Tongue (tissue), 2 donors: Measurements from ENCODE around the gene ARL1. TPM values are rescaled to one million over a fixed set of nuclear protein-coding genes. Genes with fewer than 3 reads are reported as not detected.
"Not testable (repeated sequence)": the region's sequence is repeated elsewhere in the genome, so short reads cannot be mapped to it uniquely, and the experiment has no call there.

ENCODE experiments used
- DNase-seq: peaks from one replicate; pipeline ENCODE4 v3.0.0-alpha.2; 2015
- total RNA-seq: library from RNA; depleted of rRNA; stranded (reverse); fragments of >200 nt; gene quantifications from one replicate; pipeline ENCODE4 v1.2.3, GENCODE V29; 2014

ARL1 gene
- 108 TPM for total RNA-seq

DNA sequence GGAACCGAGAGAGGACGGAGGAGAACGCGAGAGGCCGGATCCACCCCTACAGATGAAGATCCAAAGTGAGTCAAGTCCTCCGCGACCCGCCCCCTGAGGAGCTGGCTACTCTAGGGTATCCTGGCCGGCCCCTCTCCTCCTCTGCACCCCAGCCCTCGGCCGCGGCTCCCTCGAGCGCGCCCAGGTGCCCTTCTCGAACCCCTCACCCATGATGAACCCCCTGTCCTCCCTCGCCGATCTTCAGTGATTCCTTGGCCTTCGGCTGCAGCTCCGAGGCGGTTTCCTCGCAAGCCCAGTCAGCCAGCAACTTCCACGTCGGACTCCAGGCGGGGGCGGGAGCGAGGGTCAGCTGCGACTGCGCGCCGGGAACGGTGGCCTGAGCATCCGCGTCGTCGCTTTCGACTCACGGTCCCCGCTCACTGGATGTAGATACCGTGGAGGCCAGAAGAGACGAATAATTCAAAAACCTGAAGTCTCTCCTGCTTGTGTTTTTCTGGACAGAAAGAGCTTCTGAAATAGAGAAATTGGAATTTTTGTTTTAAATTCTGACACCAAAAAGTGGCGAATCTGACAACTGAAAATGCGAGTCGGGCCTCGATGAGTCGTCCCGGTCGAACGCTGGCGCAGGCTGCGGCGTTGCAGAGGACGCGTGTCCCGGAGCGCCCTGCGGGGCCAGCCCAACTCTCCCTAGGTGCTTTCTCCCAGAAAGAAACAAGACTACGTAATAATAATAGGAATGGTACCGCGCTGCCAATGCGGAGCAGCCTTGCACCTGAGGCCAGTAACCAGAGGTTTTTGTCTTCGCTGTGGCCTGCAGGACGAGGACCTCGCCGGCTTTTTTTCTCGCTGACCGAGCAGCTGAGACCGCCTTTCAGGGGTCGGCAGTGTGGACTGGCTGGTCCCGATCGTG, at the start of gene ARL1:
Gene ARL1 (minus strand): TSS at position 337 of the 910 bp plus-strand sequence. CDS start 127 bp downstream, at position 210.
- DNase-seq, result peak; percentile 94

DNA sequence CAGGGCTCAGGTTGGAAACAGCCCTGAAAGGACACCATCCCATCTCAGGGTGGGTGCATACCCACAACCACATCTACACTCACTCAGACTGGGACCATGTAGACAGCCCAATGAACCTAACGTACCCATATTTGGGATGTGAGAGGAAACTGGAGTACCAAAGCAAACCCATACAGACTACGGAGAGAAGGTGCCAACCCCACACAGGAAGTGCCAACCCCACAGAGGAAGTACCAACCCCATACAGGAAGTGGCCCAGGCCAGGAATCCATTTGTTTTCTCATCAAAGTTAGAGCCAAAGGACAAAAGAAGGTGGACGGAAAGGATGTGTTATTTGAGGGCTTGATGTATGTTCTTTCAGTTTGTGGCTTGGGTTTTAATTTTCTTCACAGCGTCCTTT, 48.1 kb upstream of the ARL1 start:
- DNase-seq, result no peak

DNA sequence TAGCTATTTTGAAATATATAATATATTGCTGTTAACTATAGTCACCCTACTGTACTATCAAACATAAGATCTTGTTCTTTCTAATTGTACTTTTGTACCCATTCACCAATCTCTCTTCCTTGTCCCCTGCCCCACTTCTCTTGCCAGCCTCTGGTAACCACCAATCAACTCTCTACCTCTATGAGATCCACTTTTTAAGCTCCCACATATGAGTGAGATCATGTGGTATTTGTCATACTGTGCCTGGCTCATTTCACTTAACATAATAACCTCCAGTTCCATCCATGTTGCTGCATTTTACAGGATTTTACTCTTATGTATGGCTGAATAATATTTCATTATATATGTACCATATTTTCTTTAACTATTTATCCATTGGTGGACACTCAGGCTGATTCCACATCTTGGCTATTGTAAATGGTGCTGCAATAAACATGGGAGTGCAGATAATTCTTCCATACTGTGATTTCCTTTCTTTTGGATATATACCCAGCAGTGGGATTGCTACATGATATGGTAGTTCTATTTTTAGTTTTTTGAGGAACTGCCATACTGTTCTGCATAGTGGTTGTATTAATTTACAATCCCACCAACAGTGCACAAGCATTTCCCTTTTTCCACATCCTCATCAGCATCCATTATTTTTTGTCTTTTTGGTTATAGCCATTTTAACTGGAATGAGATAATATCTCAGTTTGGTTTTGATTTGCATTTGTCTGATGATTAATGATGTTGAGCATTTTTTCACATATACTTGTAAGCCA, 34.1 kb upstream of the ARL1 start:
- no peak for DNase-seq

DNA sequence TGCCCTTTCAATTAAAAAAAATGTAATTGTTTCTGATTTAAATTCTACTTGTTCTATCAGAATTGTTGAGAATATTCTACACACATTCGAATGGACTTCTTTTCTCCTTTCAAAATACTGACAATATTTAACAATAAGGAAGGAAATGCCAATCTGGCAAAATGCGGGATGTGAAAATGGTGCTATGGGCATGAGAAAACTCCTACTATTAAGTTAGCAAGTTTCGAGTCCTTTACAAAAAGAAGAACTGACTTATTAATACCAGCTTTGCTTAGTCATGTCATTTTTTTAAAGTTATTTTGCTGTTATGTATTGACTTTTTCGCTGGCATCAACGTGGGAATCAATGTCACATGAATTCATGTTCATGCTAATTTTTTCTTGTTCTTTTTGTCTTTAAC, 31.7 kb upstream of the ARL1 start:
- DNase-seq, result no peak

DNA sequence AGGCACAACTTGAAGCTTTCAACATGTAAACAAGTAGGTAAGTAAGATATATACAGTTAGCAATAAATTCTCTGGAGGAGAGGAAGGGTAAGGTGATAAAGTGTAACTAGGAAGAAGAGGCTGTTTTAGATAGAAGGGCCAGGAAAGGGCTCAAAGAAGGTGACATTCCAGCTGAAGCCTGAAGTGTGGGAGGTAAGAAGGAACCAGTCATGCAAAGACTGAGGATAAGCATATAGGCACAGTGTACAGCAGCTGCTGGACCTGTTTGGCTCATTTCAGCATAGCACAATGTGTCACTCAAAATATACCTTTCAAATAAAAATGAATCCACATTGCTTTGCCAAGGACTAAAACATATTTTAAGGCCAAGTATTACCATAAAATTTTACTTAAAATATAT, 28.6 kb upstream of the ARL1 start:
- DNase-seq, result no peak

DNA sequence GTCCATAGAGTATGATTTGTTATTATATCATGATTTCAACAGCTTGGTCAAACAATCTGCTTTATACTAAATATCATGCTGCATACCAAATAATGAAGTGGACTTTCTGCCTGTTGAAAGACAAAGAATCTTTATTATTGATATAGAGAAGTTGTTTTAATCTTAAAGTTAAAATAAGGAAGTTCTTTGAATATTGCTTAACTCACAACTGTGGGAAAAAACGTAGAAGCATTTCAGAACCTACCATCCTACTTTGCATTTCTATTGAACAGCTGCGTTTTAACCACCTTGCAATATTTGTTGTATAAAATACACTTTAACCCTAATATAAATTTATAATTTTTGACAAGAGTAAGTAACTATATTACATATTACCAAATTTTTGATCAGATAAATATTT, 22.9 kb upstream of the ARL1 start:
- DNase-seq, result no peak

DNA sequence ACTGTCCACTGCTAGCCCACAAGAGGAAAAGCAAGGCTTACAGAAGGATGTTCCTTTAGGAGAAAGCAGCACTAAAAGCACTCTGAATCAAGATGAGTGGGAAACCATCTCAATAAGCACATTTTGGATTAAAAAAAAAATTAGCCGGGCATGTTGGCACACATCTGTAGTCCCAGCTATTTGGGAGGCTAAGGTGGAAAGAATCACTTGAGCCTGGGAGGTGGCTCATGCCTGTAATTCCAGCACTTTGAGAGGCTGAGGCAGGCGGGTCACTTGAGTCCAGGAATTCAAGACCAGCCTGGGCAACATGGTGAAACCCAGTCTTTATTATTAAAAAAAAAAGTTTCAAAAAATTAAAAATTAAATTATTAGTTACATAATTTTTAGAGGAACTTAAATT, 17.0 kb upstream of the ARL1 start:
- no peak for DNase-seq

DNA sequence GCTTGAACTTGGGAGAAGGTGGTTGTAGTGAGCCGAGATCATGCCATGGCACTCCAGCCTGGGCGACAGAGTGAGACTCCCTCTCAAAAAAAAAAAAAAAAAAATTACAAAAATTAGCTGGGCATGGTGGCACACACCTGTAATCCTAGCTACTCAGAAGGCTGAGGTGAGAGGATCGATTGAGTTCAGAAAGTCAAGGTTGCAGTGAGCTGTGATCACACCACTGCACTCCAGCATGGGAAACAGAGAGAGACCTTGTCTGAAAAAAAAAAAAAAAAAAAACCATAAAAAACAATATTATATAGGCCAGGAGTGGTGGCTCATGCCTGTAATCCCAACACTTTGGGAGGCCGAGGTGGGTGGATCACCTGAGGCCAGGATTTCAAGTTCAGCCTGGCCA, 14.5 kb upstream of the ARL1 start:
- DNase-seq, result not testable (repeated sequence)

DNA sequence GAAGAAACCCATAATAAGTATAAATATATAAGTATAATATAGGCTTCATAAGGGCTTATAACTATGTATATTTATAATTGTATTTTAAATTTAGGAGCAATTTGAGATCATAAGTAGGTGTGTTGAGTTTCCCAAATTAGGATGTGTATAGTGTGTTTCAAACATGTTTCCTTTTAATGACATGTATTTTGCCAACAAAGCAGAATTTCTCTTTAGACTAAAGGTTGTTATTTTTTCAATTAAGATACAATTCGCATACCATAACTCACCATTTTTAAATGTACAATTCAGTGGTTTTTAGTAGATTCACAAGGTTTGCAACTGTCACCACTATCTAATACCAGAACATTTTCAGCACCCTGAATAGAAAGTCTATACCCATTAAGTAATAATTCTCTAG, 7.7 kb upstream of the ARL1 start:
- DNase-seq, result no peak

DNA sequence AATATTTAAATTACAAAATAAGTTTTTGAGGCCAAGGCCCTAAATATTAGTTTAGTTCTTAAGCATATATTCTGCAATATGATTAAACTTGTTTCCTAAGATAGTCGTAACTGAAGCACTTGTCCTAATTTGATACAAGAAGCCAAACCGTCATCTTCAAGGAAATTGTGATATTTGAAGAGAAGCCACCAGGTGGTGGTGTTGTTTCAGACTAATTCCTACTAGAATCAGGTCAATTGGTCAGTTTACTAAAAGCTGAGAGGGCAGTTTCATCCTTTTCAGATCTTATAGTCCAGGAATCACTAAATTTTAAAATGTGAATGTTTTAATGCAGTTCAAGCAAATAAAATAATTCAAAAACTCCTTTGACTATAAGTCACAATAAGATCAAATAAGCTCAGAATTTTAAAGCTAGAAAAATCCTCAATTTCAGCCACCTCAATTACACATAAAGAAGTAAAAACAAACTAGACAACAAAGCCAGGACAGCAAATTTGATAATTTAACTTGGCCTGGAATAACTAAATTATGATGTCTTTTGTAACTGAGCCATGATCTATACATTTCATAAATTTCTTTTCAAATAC, 7.1 kb upstream of the ARL1 start:
- DNase-seq, result peak; percentile 77

DNA sequence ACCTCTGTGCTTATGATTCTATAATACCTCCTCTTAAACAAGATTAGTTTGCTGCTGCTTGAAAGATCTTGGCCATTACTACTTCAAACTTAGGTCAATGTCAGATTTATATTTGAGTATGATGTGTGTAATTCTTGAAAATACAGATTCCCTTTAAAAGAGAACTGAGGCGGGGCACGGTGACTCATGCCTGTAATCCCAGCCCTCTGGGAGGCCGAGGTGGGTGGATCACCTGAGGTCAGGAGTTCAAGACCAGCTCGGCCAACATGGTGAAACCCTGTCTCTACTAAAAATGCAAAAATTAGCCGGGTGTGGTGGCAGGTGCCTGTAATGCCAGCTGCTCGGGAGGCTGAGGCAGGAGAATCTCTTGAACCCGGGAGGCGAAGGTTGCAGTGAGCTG, 2.6 kb upstream of the ARL1 start:
- DNase-seq, result not testable (repeated sequence)

DNA sequence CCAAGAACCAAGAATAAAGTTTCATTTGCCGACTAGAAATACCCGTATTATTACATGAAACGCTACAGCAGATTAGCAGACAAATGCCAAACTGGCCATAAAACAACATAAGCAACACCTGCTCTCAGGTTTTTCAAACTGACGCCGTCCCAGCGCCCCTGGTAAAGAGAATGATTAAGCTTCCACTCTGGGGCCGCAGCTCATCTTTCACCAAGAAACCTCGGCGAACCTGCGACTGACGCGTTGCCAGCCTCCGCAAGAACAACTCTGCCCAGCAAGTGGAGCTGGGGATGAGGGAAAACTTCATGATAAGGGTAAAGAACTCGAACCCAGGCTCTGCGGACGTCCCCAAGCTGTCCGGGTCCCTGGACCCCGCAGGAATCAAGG, 530 bp downstream of the ARL1 start:
- no peak for DNase-seq

DNA sequence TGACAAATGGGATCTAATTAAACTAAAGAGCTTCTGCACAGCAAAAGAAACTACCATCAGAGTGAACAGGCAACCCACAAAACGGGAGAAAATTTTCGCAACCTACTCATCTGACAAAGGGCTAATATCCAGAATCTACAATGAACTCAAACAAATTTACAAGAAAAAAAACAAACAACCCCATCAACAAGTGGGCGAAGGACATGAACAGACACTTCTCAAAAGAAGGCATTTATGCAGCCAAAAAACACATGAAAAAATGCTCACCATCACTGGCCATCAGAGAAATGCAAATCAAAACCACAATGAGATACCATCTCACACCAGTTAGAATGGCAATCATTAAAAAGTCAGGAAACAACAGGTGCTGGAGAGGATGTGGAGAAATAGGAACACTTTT, 16.4 kb downstream of the ARL1 start:
- DNase-seq, result not testable (repeated sequence)

DNA sequence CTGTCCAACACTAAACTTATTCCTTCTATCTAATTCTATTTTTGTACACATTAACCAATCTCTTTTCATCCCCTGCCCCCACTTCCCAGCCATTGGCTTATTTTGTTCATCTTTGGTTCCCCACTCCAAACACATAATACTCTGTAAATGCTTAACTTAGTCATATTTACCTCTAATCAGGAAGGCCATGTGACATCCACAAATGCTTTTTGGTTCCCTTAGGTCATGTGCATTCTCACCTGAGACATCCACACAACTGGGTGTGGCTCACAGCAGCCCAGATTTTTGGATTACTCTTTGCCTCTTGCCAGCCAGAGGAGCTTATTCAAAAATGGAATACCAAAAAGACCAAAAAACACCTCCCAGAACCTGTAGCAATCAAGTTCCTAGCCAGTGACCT, 28.4 kb downstream of the ARL1 start:
- DNase-seq, result no peak

DNA sequence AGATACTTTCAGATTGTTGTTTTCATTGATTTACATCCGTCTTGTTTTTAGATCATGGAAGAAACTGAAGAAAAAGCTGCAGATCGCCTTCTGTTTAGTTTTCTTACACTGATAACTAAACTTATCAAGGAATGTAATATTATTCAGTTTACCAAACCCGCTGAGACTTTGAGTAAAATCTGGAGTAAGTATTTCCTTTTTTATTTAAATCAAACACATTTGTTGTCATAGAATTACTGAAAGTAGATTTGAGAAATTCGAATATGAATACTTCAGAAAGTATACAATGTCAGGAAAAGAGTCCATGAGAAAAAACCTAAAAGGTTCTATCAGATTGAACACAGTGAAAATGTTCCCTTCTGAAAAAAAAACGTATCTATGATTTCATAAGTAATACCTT, 32.0 kb downstream of the ARL1 start:
- no peak for DNase-seq

DNA sequence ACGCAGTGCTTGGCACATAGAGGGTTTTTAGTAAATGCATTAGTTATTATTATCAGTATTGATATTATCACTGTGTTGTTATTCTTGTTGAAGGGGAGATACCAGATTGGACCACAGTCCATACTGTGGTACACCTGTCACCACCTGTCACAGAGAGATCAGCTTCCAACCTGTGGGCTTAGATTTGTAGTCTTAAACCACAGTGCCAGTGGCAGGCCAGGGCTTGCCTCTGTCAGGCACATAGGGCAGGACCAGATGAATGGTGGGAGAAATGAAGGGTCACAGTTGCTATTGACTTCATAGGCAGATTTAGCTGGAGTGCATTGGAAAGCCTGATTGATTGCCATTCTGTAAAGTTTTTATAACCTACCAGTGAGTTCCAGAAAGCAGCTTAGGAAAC, 35.1 kb downstream of the ARL1 start:
- DNase-seq, result no peak

DNA sequence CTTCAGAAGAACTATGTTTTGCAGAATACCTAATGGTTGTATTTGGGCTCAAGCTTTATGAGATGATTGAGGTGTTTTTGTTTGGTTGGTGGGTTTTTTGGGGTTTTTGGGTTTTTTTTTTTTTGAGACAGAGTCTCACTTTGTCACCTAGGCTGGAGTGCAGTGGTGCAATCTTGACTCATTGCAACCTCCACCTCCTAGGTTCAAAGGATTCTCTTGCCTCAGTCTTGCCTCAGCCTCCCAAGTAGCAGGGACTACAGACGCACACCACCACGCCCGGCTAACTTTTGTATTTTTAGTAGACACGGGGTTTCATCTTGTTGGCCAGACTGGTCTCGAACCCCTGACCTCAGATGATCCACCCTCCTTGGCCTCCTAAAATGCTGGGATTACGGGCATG, 39.6 kb downstream of the ARL1 start:
- no peak for DNase-seq

DNA sequence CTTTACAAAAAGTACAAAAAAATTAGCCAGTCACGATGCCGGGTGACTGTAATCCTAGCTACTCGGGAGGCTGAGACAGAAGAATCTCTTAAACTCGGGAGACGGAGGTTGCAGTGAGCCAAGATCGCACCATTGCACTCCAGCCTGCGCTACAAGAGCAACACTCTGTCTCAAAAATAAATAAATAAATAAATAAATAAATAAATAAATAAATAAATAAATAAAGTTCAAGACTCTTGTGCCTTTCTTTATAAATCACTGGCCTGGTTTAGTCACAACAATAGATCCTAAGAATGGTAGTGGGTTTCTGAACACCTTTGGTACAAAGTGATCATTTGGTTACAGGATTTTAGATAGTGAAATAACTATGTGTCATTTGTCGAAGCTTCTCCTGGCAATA, 46.1 kb downstream of the ARL1 start:
- no peak for DNase-seq

DNA sequence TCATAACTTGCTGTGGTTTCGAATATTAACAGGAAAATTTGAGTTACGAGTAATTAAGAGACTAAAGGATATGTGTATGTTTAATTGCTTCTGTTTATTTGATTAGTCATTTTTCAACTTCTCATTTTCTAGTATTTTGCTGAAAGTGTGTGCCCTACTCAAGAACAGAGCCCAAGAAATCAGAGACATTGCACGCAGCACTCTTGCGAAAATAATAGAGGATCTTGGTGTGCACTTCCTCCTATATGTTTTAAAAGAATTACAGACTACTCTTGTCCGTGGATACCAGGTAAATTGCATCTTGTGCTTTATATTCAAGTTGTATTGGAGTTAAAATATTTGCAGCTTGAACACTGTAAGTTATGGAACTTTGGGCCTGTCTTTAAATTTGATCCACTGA, 50.8 kb downstream of the ARL1 start:
- DNase-seq, result no peak

DNA sequence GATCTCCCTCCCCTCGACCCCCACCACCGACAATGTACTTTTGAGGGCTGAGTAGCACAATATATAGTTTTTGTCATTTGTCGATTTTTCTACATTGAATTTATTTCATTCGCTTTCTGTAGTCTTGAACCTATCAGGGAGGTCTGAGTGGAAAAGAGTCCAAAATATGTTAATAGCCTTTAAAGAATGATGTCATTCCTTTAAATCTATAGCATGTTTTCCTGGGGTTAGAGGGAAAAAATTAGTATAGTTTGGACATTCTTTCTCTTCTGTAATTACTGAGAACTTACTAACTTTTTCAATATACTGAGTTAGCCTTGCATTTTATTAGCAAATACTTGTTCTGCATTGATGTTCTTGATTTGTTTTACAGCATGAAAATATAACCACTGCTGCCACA, 55.9 kb downstream of the ARL1 start:
- DNase-seq, result no peak

DNA sequence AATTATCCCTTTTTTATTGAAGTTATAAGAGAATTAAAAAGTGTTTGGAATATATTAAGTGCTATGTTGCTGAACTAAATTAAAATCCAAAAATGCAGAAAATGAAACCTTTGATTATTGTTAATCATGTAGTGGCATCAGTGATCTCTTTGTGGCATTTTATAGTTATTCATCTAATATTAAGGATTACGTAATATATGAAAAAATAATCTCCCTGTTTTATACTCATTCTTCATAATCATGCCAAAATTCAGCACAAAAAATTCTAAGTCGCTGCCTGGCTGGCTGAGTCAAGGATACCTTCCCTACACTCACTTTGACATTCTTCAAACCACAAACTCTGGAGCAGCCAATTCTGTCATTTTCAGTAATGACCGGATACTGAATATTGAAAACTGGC, 63.7 kb downstream of the ARL1 start:
- DNase-seq, result no peak
